GM23338 (cell line): ENCODE measurements around the gene PCGF2. TPM values are rescaled to one million over a fixed set of nuclear protein-coding genes. Genes with fewer than 3 reads are reported as not detected.

Experiments used
- ATAC-seq: fragments of 200-7000 bp; cut with Tn5 transposase; 3 replicates; pipeline ENCODE4 v1.9.1; 2020
- DNase-seq: peaks from one replicate; pipeline ENCODE4 v3.0.0-alpha.2; 2015; ENCODE audit warnings: low spot score
- H2AFZ ChIP-seq: fragments of 200-600 bp; sonication (generic); 2 replicates; pipeline ENCODE4 v1.8.0; 2016; ENCODE audit warnings: antibody characterized with exemption, mild to moderate bottlenecking, moderate library complexity
- H3F3A ChIP-seq: fragments of 200-600 bp; sonication (generic); replicated peaks from 2 replicates; pipeline ENCODE4 v1.8.0; 2017; ENCODE audit warnings: antibody characterized with exemption, mixed run types, low read depth
- H3K27ac ChIP-seq: fragments of 200-600 bp; sonication (generic); 2 replicates; pipeline ENCODE4 v1.6.1; 2016; ENCODE audit warnings: low read depth
- H3K27me3 ChIP-seq: fragments of 200-600 bp; sonication (generic); 2 replicates; pipeline ENCODE4 v1.8.0; 2016; ENCODE audit warnings: mild to moderate bottlenecking, mixed run types, moderate library complexity; ENCODE audit not compliant: insufficient read depth
- H3K36me3 ChIP-seq: fragments of 200-600 bp; sonication (generic); 2 replicates; pipeline ENCODE4 v1.8.0; 2016; ENCODE audit warnings: mild to moderate bottlenecking; ENCODE audit not compliant: insufficient read depth
- H3K4me1 ChIP-seq: fragments of 200-600 bp; sonication (generic); 2 replicates; pipeline ENCODE4 v1.8.0; 2016; ENCODE audit warnings: mild to moderate bottlenecking, moderate library complexity; ENCODE audit not compliant: insufficient read depth
- H3K4me2 ChIP-seq: fragments of 200-600 bp; sonication (generic); 2 replicates; pipeline ENCODE4 v1.7.1; 2017; ENCODE audit warnings: mixed run types
- H3K4me3 ChIP-seq: fragments of 200-600 bp; sonication (generic); 2 replicates; pipeline ENCODE4 v1.6.1; 2016; ENCODE audit warnings: mixed run types
- H3K79me2 ChIP-seq: fragments of 200-600 bp; sonication (generic); replicated peaks from 2 replicates; pipeline ENCODE4 v1.8.0; 2017; ENCODE audit warnings: mild to moderate bottlenecking; ENCODE audit not compliant: insufficient read depth
- H3K9me2 ChIP-seq: fragments of 200-600 bp; sonication (generic); 2 replicates; pipeline ENCODE4 v1.8.0; 2017; ENCODE audit not compliant: insufficient read depth
- H4K20me1 ChIP-seq: fragments of 200-600 bp; sonication (generic); replicated peaks from 2 replicates; pipeline ENCODE4 v1.8.0; 2017; ENCODE audit warnings: mild to moderate bottlenecking; ENCODE audit not compliant: insufficient read depth
- H3K27ac Mint-ChIP-seq: 2 replicates; pipeline ENCODE4 v1.8.0; 2020; ENCODE audit warnings: inconsistent platforms, mild to moderate bottlenecking, moderate library complexity, mixed read lengths
- H3K27me3 Mint-ChIP-seq: 3 replicates; pipeline ENCODE4 v1.8.0; 2022; ENCODE audit warnings: low read depth, mild to moderate bottlenecking, moderate library complexity, mixed read lengths, inconsistent platforms; ENCODE audit not compliant: insufficient read depth, poor library complexity
- H3K36me3 Mint-ChIP-seq: 3 replicates; pipeline ENCODE4 v1.8.0; 2021; ENCODE audit warnings: low read depth, mild to moderate bottlenecking, inconsistent platforms, moderate library complexity, mixed read lengths
- H3K4me1 Mint-ChIP-seq: 3 replicates; pipeline ENCODE4 v1.8.0; 2020; ENCODE audit warnings: mild to moderate bottlenecking, inconsistent platforms, mixed read lengths
- H3K4me3 Mint-ChIP-seq: 3 replicates; pipeline ENCODE4 v1.8.0; 2021; ENCODE audit warnings: moderate library complexity, mild to moderate bottlenecking, inconsistent platforms, mixed read lengths
- H3K9me3 Mint-ChIP-seq: 3 replicates; pipeline ENCODE4 v1.8.0; 2020; ENCODE audit warnings: moderate library complexity, mild to moderate bottlenecking, inconsistent platforms, mixed read lengths
- EZH2 ChIP-seq: fragments of 200-600 bp; sonication (generic); IDR thresholded peaks from one replicate; pipeline ENCODE4 v1.8.0; 2017; ENCODE audit warnings: antibody characterized with exemption, mild to moderate bottlenecking, low read depth; ENCODE audit not compliant: unreplicated experiment
- EZH2phosphoT487 ChIP-seq: fragments of 200-600 bp; sonication (generic); IDR thresholded peaks from one replicate; pipeline ENCODE4 v1.8.1; 2018; ENCODE audit warnings: antibody characterized with exemption; ENCODE audit not compliant: unreplicated experiment
- JUNB ChIP-seq: IDR thresholded peaks from one replicate; pipeline ENCODE4 v1.6.1; 2016; ENCODE audit warnings: antibody characterized with exemption; ENCODE audit not compliant: unreplicated experiment
- NANOG ChIP-seq: IDR thresholded peaks from 2 replicates; pipeline ENCODE4 v1.6.1; 2016; ENCODE audit warnings: antibody characterized with exemption, borderline replicate concordance
- POLR2AphosphoS5 ChIP-seq: IDR thresholded peaks from 2 replicates; pipeline ENCODE4 v1.6.1; 2016; ENCODE audit warnings: antibody characterized with exemption, low read depth
- STAT1 ChIP-seq: IDR thresholded peaks from one replicate; pipeline ENCODE4 v1.6.1; 2016; ENCODE audit warnings: antibody characterized with exemption; ENCODE audit not compliant: unreplicated experiment
- ZNF114 ChIP-seq: fragments of 250-450 bp; sonication (Bioruptor Pico); IDR thresholded peaks from 2 replicates; pipeline ENCODE4 v1.5.0; 2020; ENCODE audit warnings: mild to moderate bottlenecking, moderate library complexity
- ZNF331 ChIP-seq: fragments of 250-450 bp; sonication (Bioruptor Pico); IDR thresholded peaks from 2 replicates; pipeline ENCODE4 v1.5.0; 2020; ENCODE audit warnings: low read depth, mild to moderate bottlenecking, moderate library complexity
- polyA plus RNA-seq: library from polyadenylated mRNA; unstranded; fragments of >200 nt; fragmentation: Nextera tagmentation; extraction: Ambion mirVana; gene quantifications from 2 replicates; pipeline ENCODE4 v1.2.1, GENCODE V29; 2016
- total RNA-seq: library from RNA; depleted of rRNA; stranded (reverse); fragments of >200 nt; shearing (Covaris generic); gene quantifications from 2 replicates; pipeline ENCODE4 v1.2.3, GENCODE V29; 2014
- TF ChIP-seq, protein P1 (sequence below): IDR thresholded peaks from 2 replicates; pipeline ENCODE4 v1.6.1; 2016; ENCODE audit warnings: antibody characterized with exemption
- TF ChIP-seq, protein P2 (sequence below): fragments of 250-450 bp; sonication (Bioruptor Pico); IDR thresholded peaks from 2 replicates; pipeline ENCODE4 v1.5.0; 2020; ENCODE audit warnings: mild to moderate bottlenecking, moderate library complexity
- TF ChIP-seq, protein P3 (sequence below): IDR thresholded peaks from one replicate; pipeline ENCODE4 v1.6.1; 2018; ENCODE audit warnings: antibody characterized with exemption; ENCODE audit not compliant: unreplicated experiment

Gene PCGF2
- total and polyA plus RNA-seq, 2 experiments from 2014 or later = 21.1 to 51.9 TPM

DNA sequence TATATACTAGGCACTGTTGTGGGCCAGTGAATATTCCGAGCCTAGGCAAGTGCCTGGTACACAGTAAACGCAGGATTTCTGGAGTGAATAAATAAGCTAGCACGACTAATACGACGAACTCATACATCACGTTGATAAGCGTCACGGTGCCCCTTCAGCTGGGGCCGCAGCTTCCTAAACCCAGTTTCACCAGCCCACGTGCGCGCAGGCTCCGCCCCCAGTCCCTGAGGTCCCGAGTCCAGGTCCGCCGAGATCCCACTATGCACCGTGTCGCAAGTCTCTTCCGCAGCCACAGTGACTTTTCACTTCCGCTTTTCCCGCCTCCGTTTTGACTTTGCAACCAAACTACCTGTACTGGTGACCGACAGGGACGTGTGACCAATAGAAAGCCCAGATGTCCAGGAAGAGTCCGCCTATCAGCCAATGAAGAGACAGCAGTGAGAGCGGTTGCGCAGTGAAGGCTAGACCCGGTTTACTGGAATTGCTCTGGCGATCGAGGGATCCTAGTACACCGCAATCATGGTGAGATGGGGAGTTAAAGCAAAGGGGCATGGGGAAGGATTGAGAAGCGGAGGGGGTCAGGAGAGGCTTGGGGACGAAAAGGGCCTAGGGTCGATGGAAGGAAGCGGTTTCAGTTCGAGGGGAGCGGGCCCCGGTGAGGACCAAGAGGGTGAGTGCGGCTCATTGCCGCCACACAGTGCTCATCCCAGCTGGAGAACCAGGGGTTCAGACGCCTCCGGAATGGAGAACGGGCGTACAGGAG, 4.4 kb upstream of the PCGF2 start, which contains the start of gene PSMB3 (continued):
- TF ChIP-seq POLR2AphosphoS5 (peak; percentile 86), EZH2 (no peak), NANOG (peak; percentile 81), ZNF331 (CRISPR knock-in tag) (no peak)
- TF ChIP-seq, protein P1, sequence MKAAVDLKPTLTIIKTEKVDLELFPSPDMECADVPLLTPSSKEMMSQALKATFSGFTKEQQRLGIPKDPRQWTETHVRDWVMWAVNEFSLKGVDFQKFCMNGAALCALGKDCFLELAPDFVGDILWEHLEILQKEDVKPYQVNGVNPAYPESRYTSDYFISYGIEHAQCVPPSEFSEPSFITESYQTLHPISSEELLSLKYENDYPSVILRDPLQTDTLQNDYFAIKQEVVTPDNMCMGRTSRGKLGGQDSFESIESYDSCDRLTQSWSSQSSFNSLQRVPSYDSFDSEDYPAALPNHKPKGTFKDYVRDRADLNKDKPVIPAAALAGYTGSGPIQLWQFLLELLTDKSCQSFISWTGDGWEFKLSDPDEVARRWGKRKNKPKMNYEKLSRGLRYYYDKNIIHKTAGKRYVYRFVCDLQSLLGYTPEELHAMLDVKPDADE = peak; percentile 88
- TF ChIP-seq, protein P2, sequence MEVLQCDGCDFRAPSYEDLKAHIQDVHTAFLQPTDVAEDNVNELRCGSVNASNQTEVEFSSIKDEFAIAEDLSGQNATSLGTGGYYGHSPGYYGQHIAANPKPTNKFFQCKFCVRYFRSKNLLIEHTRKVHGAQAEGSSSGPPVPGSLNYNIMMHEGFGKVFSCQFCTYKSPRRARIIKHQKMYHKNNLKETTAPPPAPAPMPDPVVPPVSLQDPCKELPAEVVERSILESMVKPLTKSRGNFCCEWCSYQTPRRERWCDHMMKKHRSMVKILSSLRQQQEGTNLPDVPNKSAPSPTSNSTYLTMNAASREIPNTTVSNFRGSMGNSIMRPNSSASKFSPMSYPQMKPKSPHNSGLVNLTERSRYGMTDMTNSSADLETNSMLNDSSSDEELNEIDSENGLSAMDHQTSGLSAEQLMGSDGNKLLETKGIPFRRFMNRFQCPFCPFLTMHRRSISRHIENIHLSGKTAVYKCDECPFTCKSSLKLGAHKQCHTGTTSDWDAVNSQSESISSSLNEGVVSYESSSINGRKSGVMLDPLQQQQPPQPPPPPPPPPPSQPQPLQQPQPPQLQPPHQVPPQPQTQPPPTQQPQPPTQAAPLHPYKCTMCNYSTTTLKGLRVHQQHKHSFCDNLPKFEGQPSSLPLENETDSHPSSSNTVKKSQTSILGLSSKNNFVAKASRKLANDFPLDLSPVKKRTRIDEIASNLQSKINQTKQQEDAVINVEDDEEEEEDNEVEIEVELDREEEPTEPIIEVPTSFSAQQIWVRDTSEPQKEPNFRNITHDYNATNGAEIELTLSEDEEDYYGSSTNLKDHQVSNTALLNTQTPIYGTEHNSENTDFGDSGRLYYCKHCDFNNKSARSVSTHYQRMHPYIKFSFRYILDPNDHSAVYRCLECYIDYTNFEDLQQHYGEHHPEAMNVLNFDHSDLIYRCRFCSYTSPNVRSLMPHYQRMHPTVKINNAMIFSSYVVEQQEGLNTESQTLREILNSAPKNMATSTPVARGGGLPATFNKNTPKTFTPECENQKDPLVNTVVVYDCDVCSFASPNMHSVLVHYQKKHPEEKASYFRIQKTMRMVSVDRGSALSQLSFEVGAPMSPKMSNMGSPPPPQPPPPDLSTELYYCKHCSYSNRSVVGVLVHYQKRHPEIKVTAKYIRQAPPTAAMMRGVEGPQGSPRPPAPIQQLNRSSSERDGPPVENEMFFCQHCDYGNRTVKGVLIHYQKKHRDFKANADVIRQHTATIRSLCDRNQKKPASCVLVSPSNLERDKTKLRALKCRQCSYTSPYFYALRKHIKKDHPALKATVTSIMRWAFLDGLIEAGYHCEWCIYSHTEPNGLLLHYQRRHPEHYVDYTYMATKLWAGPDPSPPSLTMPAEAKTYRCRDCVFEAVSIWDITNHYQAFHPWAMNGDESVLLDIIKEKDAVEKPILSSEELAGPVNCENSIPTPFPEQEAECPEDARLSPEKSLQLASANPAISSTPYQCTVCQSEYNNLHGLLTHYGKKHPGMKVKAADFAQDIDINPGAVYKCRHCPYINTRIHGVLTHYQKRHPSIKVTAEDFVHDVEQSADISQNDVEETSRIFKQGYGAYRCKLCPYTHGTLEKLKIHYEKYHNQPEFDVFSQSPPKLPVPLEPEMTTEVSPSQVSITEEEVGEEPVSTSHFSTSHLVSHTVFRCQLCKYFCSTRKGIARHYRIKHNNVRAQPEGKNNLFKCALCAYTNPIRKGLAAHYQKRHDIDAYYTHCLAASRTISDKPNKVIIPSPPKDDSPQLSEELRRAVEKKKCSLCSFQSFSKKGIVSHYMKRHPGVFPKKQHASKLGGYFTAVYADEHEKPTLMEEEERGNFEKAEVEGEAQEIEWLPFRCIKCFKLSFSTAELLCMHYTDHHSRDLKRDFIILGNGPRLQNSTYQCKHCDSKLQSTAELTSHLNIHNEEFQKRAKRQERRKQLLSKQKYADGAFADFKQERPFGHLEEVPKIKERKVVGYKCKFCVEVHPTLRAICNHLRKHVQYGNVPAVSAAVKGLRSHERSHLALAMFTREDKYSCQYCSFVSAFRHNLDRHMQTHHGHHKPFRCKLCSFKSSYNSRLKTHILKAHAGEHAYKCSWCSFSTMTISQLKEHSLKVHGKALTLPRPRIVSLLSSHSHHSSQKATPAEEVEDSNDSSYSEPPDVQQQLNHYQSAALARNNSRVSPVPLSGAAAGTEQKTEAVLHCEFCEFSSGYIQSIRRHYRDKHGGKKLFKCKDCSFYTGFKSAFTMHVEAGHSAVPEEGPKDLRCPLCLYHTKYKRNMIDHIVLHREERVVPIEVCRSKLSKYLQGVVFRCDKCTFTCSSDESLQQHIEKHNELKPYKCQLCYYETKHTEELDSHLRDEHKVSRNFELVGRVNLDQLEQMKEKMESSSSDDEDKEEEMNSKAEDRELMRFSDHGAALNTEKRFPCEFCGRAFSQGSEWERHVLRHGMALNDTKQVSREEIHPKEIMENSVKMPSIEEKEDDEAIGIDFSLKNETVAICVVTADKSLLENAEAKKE (CRISPR knock-in tag) = no peak

DNA sequence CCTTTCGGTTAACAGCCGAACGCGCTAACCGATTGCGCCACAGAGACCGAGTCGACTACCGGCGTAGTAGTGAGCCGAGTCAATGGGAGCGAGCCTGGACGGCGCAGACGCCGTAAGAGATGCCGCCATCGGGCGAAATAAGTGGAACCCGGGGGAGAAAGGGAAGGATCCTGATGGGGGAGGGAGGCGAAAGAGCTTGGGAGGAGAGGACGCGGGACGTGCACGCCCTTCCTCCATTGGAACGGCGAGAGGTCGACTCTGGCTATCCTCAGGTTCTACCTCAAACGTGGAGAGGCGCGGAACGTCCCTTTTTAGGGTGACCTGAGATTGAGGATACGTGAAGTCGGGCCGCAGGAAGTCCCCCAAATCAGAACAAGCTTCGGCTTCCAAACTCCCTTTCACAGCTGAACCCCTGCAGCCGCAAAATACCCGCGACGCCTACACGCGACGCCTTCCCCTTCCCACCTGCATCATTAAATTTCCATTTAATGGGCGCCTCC, 3.7 kb upstream of the PCGF2 start:
- H3K4me2 ChIP-seq = peak overlapping the region; percentile 96
- H3K4me3 Mint-ChIP-seq = peak overlapping the region; percentile 97
- H3K36me3 ChIP-seq = peaks cover 10% of the 10 kb centered on the region
- H3K9me2 ChIP-seq = no peaks in the 10 kb centered on the region
- H3K4me1 Mint-ChIP-seq = peaks cover 12% of the 10 kb centered on the region
- peaks cover 2% of the 10 kb centered on the region; the same call in 1 of the 2 replicates for H3F3A ChIP-seq
- peaks cover 27% of the 10 kb centered on the region for H3K27me3 Mint-ChIP-seq
- H3K36me3 Mint-ChIP-seq = peaks cover 26% of the 10 kb centered on the region
- peak overlapping the region; percentile 72 for H3K27ac ChIP-seq
- peak overlapping the region; percentile 98 for H3K27ac Mint-ChIP-seq
- peaks cover 5% of the 10 kb centered on the region for H3K9me3 Mint-ChIP-seq
- peaks cover 34% of the 10 kb centered on the region for H3K79me2 ChIP-seq
- H3K4me1 ChIP-seq = peaks cover 21% of the 10 kb centered on the region
- H2AFZ ChIP-seq = peak overlapping the region; percentile 64
- H3K27me3 ChIP-seq = peaks cover 16% of the 10 kb centered on the region
- DNase-seq = peak; percentile 90
- peak overlapping the region; percentile 69 for H3K4me3 ChIP-seq
- peaks cover 9% of the 10 kb centered on the region for H4K20me1 ChIP-seq
- peak; percentile 9 for ATAC-seq
- TF ChIP-seq, protein P1 = no peak
- TF ChIP-seq EZH2phosphoT487 = no peak
- no peak for TF ChIP-seq JUNB
- TF ChIP-seq EZH2 = no peak
- no peak for TF ChIP-seq ZNF114
- TF ChIP-seq STAT1 = no peak
- TF ChIP-seq, protein P3, sequence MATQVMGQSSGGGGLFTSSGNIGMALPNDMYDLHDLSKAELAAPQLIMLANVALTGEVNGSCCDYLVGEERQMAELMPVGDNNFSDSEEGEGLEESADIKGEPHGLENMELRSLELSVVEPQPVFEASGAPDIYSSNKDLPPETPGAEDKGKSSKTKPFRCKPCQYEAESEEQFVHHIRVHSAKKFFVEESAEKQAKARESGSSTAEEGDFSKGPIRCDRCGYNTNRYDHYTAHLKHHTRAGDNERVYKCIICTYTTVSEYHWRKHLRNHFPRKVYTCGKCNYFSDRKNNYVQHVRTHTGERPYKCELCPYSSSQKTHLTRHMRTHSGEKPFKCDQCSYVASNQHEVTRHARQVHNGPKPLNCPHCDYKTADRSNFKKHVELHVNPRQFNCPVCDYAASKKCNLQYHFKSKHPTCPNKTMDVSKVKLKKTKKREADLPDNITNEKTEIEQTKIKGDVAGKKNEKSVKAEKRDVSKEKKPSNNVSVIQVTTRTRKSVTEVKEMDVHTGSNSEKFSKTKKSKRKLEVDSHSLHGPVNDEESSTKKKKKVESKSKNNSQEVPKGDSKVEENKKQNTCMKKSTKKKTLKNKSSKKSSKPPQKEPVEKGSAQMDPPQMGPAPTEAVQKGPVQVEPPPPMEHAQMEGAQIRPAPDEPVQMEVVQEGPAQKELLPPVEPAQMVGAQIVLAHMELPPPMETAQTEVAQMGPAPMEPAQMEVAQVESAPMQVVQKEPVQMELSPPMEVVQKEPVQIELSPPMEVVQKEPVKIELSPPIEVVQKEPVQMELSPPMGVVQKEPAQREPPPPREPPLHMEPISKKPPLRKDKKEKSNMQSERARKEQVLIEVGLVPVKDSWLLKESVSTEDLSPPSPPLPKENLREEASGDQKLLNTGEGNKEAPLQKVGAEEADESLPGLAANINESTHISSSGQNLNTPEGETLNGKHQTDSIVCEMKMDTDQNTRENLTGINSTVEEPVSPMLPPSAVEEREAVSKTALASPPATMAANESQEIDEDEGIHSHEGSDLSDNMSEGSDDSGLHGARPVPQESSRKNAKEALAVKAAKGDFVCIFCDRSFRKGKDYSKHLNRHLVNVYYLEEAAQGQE = no peak
